Neural cell (in vitro differentiated cells): ENCODE measurements around the gene GRK3.

Experiments
- CTCF ChIP-seq: fragments of 450-650 bp; IDR thresholded peaks from 2 replicates; pipeline ENCODE4 v1.5.1; 2014; ENCODE audit warnings: antibody characterized with exemption, mild to moderate bottlenecking, moderate library complexity; ENCODE audit not compliant: poor library complexity, severe bottlenecking
- EP300 ChIP-seq: fragments of 450-650 bp; conservative IDR thresholded peaks from 2 replicates; pipeline ENCODE4 v1.6.1; 2014; ENCODE audit warnings: antibody characterized with exemption, mild to moderate bottlenecking, moderate library complexity; ENCODE audit not compliant: poor library complexity, severe bottlenecking
- EZH2 ChIP-seq: fragments of 200-600, 300-800 bp; shearing (Covaris generic), sonication (generic); IDR thresholded peaks from 2 replicates; pipeline ENCODE4 v1.6.1; 2014; ENCODE audit warnings: antibody characterized with exemption, low read length, borderline replicate concordance, mild to moderate bottlenecking; ENCODE audit not compliant: insufficient read depth, poor library complexity, severe bottlenecking
- POLR2AphosphoS5 ChIP-seq: IDR thresholded peaks from 2 replicates; pipeline ENCODE4 v1.6.1; 2012

DNA sequence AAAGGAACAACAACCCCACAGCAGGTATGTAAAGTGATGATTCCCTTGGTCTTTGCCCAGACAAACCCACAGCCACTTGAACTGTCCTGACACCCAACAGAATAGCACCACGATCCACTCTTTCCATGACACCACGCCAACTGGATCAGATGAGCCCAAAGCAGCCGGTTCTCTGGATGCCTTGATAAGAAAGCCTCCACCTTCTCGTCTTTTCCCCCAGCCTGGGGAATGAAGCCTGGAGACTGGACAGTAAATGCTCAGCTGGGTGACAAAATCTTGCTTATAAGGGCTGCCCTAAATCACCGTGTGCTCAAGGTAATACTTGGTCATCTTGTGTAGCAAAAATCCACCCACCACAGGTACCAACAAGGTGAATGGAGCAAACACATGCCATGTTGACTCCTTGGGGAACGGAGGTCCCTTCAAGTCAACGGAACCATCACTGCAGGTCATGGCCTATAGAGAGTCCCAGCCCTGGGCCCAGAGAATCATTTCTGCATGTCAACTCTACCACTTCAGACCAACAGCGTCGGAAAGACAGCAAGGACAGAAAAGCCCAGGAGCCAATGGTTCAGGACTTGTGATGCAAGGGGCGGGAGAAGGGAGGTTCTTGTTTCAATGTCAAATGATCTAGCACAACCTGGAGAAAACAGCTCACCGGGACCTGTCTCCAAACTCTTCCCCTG is 175.3 kb downstream of the GRK3 start:
- no peak for TF ChIP-seq CTCF
- no peak for TF ChIP-seq POLR2AphosphoS5
- TF ChIP-seq EZH2, result no peak
- no peak for TF ChIP-seq EP300
